ENCODE results near the gene USP3. TPM values are rescaled to one million over a fixed set of nuclear protein-coding genes. Genes with fewer than 3 reads are reported as not detected.

The USP3 gene
- total RNA-seq, 2 experiments from 2014 or later: 34.6 to 53.0 TPM

DNA sequence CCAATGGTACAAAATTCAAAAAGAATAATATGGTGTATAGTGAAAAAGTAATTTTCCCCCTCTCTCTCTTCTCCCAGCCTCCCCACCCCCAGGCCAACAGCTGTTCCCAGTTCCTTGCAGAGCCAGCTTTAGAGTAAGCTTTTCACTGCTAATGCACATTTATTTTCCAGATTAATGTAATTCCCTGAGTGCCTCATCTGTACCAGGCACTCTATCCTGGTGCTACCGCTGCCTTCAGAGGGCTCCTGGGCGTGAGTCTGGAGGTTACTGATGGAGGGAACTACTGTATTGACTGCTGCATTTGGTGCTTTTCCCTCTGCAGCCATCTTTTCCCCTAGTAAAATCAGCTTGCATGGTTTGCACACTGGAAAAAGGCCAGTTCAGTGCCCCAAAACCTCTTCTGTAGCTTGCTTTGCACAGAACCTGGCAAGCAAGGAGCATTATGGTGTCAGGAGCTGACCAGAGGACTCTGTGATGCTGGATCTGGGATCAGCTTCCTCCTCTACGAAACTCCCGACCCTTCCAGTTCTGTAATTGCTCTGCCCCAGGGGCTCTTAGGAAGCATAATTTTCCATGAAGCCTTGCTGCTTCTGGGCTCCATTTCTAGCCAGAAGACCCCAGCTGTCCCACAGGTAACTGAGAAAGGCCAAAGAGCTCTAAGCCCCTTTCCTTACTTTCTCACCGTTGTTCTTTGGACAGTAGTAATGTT lies 8.5 kb upstream of the USP3 start:
- H3K4me3 ChIP-seq (ENCODE audit: low read depth, low read length, poor library complexity, severe bottlenecking): no peak overlapping the region
- no peak overlapping the region for H3K27ac ChIP-seq (ENCODE audit: low read depth, low read length, poor library complexity, severe bottlenecking)
- ChIA-PET POLR2A (interaction anchor here (0.6 to 3.2 kb wide), 6 partner anchors 9 to 304 kb away, joined by 3 to 23 read pairs (median 4); no protein-coding TSS in a partner anchor), CTCF (ENCODE audit: unreplicated experiment) (interaction anchor here (1.3 to 1.5 kb wide), 2 partner anchors 9 to 10 kb away, joined by 3 read pairs; no protein-coding TSS in a partner anchor)
- H3K36me3 ChIP-seq (ENCODE audit: insufficient read depth, low read length): no peaks in the 10 kb centered on the region
- TF ChIP-seq EZH2phosphoT487 (IDR thresholded peaks at IDR 0.05; ENCODE audit: borderline replicate concordance, low read depth, low read length): no peak
- TF ChIP-seq, protein P1, sequence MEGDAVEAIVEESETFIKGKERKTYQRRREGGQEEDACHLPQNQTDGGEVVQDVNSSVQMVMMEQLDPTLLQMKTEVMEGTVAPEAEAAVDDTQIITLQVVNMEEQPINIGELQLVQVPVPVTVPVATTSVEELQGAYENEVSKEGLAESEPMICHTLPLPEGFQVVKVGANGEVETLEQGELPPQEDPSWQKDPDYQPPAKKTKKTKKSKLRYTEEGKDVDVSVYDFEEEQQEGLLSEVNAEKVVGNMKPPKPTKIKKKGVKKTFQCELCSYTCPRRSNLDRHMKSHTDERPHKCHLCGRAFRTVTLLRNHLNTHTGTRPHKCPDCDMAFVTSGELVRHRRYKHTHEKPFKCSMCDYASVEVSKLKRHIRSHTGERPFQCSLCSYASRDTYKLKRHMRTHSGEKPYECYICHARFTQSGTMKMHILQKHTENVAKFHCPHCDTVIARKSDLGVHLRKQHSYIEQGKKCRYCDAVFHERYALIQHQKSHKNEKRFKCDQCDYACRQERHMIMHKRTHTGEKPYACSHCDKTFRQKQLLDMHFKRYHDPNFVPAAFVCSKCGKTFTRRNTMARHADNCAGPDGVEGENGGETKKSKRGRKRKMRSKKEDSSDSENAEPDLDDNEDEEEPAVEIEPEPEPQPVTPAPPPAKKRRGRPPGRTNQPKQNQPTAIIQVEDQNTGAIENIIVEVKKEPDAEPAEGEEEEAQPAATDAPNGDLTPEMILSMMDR (conservative IDR thresholded peaks at IDR 0.05; ENCODE audit: low read length): no peak
- BruUV-seq (replicated peaks): no TSS peak
- no peak overlapping the region for H2AFZ ChIP-seq (ENCODE audit: low read length)
- H4K20me1 ChIP-seq (ENCODE audit: insufficient read depth, low read length): no peaks in the 10 kb centered on the region
- H3K9me2 ChIP-seq (ENCODE audit: insufficient read depth, low read length): no peaks in the 10 kb centered on the region
- peaks cover 65% of the 10 kb centered on the region for H3K4me1 ChIP-seq (ENCODE audit: insufficient read depth, low read length, poor library complexity, severe bottlenecking)
- DNase-seq (ENCODE audit: low spot score): no peak
- no peaks in the 10 kb centered on the region for H3K9me3 ChIP-seq (ENCODE audit: low read length)
- no peaks in the 10 kb centered on the region for H3K79me2 ChIP-seq (ENCODE audit: insufficient read depth, low read depth, low read length)
- no peak overlapping the region for H3K4me2 ChIP-seq (ENCODE audit: low read length)
- intact Hi-C loops (cut with micrococcal nuclease; ENCODE audit: unreplicated experiment): no loop called here

GRCh38 chr15:63497642-63498467 lies 6.5 kb upstream of the USP3 start:
- BruUV-seq (replicated peaks): no TSS peak
- Histone ChIP-seq H4K20me1 (ENCODE audit: insufficient read depth, low read length) (no peaks in the 10 kb centered on the region), H3K4me3 (ENCODE audit: low read depth, low read length, poor library complexity, severe bottlenecking) (peak overlapping the region; percentile 14), H3K4me2 (ENCODE audit: low read length) (peak overlapping the region; percentile 68), H3K4me1 (ENCODE audit: insufficient read depth, low read length, poor library complexity, severe bottlenecking) (peaks cover 75% of the 10 kb centered on the region), H3K9me3 (ENCODE audit: low read length) (no peaks in the 10 kb centered on the region), H3K79me2 (ENCODE audit: insufficient read depth, low read depth, low read length) (peaks cover 4% of the 10 kb centered on the region; the same call in 1 of the 2 replicates), H3K9me2 (ENCODE audit: insufficient read depth, low read length) (no peaks in the 10 kb centered on the region), H3K27ac (ENCODE audit: low read depth, low read length, poor library complexity, severe bottlenecking) (peak overlapping the region; percentile 78), H3K36me3 (ENCODE audit: insufficient read depth, low read length) (no peaks in the 10 kb centered on the region), H2AFZ (ENCODE audit: low read length) (peak overlapping the region; percentile 68; the same call in 1 of the 2 replicates)
- CTCF ChIA-PET (ENCODE audit: unreplicated experiment): interaction anchor here (0.8 kb wide), 1 partner anchor 14 kb away, joined by 3 read pairs; no protein-coding TSS in a partner anchor
- TF ChIP-seq EZH2phosphoT487 (IDR thresholded peaks at IDR 0.05; ENCODE audit: borderline replicate concordance, low read depth, low read length): no peak
- TF ChIP-seq, protein P1 (conservative IDR thresholded peaks at IDR 0.05; ENCODE audit: low read length): no peak
- peak; percentile 85 for DNase-seq (ENCODE audit: low spot score)
- intact Hi-C loops (cut with micrococcal nuclease; ENCODE audit: unreplicated experiment): no loop called here
- POLR2A ChIA-PET: interaction anchor here (0.6 to 3.2 kb wide), 8 partner anchors 9 to 77 kb away, joined by 3 to 23 read pairs (median 4); no protein-coding TSS in a partner anchor
